Fibroblast of lung (primary cell): ENCODE results near the gene CREBRF. TPM values are rescaled to one million over a fixed set of nuclear protein-coding genes. Genes with fewer than 3 reads are reported as not detected.

Experiments
- DNase-seq, 2 donors: peaks; one replicate each; pipeline versions ENCODE4 v3.0.0 to v3.0.0-alpha.2; 2010; ENCODE audit warnings: low read depth in 2 of 2
- H2AFZ ChIP-seq: 2 replicates; pipeline ENCODE4 v1.5.1; 2012; ENCODE audit warnings: low read length, control low read depth, inconsistent platforms
- H3K27ac ChIP-seq: 2 replicates; pipeline ENCODE4 v1.5.1; 2011; ENCODE audit warnings: low read length, control low read depth; ENCODE audit not compliant: insufficient read depth
- H3K27me3 ChIP-seq: 2 replicates; pipeline ENCODE4 v1.5.1; 2011; ENCODE audit warnings: mild to moderate bottlenecking, low read length; ENCODE audit not compliant: control insufficient read depth, insufficient read depth
- H3K36me3 ChIP-seq: 2 replicates; pipeline ENCODE4 v1.5.1; 2011; ENCODE audit warnings: low read length; ENCODE audit not compliant: control insufficient read depth, insufficient read depth
- H3K4me1 ChIP-seq: 2 replicates; pipeline ENCODE4 v1.5.1; 2011; ENCODE audit warnings: low read length; ENCODE audit not compliant: control insufficient read depth, insufficient read depth; ENCODE audit errors: extremely low read depth
- H3K4me2 ChIP-seq: 2 replicates; pipeline ENCODE4 v1.5.1; 2011; ENCODE audit warnings: low read length, control low read depth; ENCODE audit not compliant: insufficient read depth; ENCODE audit errors: extremely low read depth
- H3K4me3 ChIP-seq, 4 experiments: fragments of 200-600 bp in 1 of 4; sonication (generic) in 1 of 4; replicated peaks in 1 of 4; 2 replicates each; pipeline ENCODE4 v1.5.1; 2011 to 2016; ENCODE audit warnings: low read length in 4 of 4, low read depth in 3 of 4, mild to moderate bottlenecking in 3 of 4, control low read depth in 2 of 4, inconsistent platforms in 1 of 4, mixed read lengths in 1 of 4; ENCODE audit not compliant: insufficient read depth in 1 of 4; ENCODE audit errors: control extremely low read depth in 1 of 4
- H3K79me2 ChIP-seq: 2 replicates; pipeline ENCODE4 v1.5.1; 2012; ENCODE audit warnings: mild to moderate bottlenecking, low read length, inconsistent platforms; ENCODE audit not compliant: control insufficient read depth, insufficient read depth
- H3K9ac ChIP-seq: 2 replicates; pipeline ENCODE4 v1.5.1; 2011; ENCODE audit warnings: mild to moderate bottlenecking, low read length, control low read depth; ENCODE audit not compliant: insufficient read depth
- H3K9me3 ChIP-seq: 2 replicates; pipeline ENCODE4 v1.5.1; 2012; ENCODE audit warnings: low read depth, low read length; ENCODE audit not compliant: control insufficient read depth, insufficient read depth
- H4K20me1 ChIP-seq: 2 replicates; pipeline ENCODE4 v1.5.1; 2011; ENCODE audit warnings: low read length; ENCODE audit not compliant: control insufficient read depth, insufficient read depth; ENCODE audit errors: extremely low read depth
- EZH2 ChIP-seq: IDR thresholded peaks from 2 replicates; pipeline ENCODE4 v1.5.1; 2012; ENCODE audit warnings: low read length, control low read depth, mild to moderate bottlenecking; ENCODE audit errors: missing control alignments
- polyA plus RNA-seq, 2 donors: library from polyadenylated mRNA; depleted of rRNA in 1 of 2; stranded (reverse) in 1 of 2; unstranded in 1 of 2; fragments of >200 nt; gene quantifications; 2 replicates each; pipeline ENCODE4 v1.2.1, GENCODE V29; 2011 to 2012; ENCODE audit warnings: missing spikeins in 1 of 2
- total RNA-seq: library from RNA; depleted of rRNA; stranded (reverse); fragments of >200 nt; gene quantifications from 2 replicates; pipeline ENCODE4 v1.2.1, GENCODE V29; 2014
- TF ChIP-seq, protein P1 (sequence below), 2 donors: IDR thresholded peaks in 1 of 2; conservative IDR thresholded peaks in 1 of 2; 1 replicate in 1 of 2; 2 replicates in 1 of 2; pipeline ENCODE4 v1.5.1; 2011 to 2012; ENCODE audit warnings: low read length in 2 of 2, control low read depth in 1 of 2, inconsistent platforms in 1 of 2, low read depth in 1 of 2, mild to moderate bottlenecking in 1 of 2

CREBRF gene
- total and polyA plus RNA-seq, 2 donors (not counting 1 experiment from before 2014, with no cell fraction given) = 14.4 to 38.8 TPM

DNA sequence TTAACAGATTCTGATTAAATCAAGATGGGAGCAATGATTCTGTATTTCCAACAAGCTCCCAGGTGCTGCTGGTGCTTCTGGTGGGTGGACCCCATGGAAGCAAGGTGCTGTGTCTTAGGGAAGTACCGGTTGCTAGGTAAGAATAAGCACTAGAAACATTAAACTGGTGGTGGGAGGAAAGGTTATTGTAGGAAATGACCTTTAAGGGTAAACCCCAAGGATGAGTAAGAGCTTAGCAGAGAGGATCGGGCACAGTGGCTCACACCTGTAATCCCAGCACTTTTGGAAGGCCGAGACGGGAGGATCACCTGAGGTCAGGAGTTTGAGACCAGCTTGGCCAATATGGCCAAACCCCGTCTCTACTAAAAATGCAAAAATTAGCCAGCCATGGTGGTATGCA, 16.2 kb upstream of the CREBRF start:
- Histone ChIP-seq H3K79me2 (no peaks in the 10 kb centered on the region), H4K20me1 (no peaks in the 10 kb centered on the region), H3K4me2 (no peak overlapping the region), H3K27me3 (no peaks in the 10 kb centered on the region), H3K9ac (no peak overlapping the region), H3K36me3 (no peaks in the 10 kb centered on the region), H3K4me1 (peaks cover 8% of the 10 kb centered on the region), H3K9me3 (no peaks in the 10 kb centered on the region), H3K4me3 (no peak overlapping the region), H2AFZ (no peak overlapping the region), H3K27ac (no peak overlapping the region)
- TF ChIP-seq, protein P1, sequence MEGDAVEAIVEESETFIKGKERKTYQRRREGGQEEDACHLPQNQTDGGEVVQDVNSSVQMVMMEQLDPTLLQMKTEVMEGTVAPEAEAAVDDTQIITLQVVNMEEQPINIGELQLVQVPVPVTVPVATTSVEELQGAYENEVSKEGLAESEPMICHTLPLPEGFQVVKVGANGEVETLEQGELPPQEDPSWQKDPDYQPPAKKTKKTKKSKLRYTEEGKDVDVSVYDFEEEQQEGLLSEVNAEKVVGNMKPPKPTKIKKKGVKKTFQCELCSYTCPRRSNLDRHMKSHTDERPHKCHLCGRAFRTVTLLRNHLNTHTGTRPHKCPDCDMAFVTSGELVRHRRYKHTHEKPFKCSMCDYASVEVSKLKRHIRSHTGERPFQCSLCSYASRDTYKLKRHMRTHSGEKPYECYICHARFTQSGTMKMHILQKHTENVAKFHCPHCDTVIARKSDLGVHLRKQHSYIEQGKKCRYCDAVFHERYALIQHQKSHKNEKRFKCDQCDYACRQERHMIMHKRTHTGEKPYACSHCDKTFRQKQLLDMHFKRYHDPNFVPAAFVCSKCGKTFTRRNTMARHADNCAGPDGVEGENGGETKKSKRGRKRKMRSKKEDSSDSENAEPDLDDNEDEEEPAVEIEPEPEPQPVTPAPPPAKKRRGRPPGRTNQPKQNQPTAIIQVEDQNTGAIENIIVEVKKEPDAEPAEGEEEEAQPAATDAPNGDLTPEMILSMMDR (conservative IDR thresholded peaks at IDR 0.05 in 1 of 2, IDR thresholded peaks at IDR 0.05 in 1 of 2; ENCODE audit: low read depth in 1 of 2, low read length in 2 of 2) = no peak
- no peak for TF ChIP-seq EZH2
- DNase-seq = no peak

DNA sequence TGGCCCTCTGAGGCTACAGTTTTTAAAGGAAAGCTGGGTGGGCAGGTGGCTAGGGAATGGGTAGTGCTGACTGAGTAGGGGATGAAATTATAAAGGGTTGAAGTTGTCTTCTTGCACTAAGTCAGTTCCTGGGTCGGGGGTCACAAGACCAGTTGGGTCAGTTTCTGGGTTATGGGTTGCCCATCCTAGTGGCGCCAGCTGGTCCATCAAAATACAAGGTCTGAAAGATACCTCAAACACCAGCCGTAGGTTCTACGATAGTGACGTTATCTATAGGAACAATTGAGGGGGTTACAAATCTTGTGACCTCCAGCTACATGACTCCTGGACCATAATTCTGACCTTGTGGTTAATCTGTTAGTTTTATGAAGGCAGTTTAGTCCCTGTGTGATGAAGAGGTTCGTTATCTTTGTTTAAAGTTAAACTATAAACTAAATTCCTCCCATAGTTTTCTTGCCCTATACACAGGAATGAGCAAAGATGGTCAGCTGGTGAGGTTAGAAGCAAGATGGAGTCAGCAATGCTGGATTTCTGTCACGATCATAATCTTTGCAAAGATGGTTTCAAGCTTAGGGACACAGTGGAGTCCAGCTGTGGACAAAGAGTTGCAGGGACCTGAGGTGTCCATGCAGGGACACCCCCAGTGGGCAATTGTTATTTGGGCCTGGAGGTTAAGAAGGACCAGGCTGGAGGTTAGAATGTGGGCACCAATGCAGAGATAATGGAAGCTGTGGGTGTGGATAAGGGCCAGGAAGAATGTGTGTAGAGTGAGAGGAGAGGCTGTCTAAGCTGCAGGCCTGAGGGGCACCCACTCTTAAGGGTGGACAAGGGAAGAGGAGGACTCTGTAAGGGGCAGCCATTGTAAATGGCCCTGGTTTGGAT, 14.0 kb upstream of the CREBRF start:
- Histone ChIP-seq H3K4me3 (no peak overlapping the region), H3K9ac (no peak overlapping the region), H3K79me2 (no peaks in the 10 kb centered on the region), H3K9me3 (no peaks in the 10 kb centered on the region), H4K20me1 (no peaks in the 10 kb centered on the region), H2AFZ (no peak overlapping the region), H3K27me3 (no peaks in the 10 kb centered on the region), H3K4me1 (peaks cover 3% of the 10 kb centered on the region), H3K36me3 (no peaks in the 10 kb centered on the region), H3K27ac (no peak overlapping the region), H3K4me2 (no peak overlapping the region)
- no peak for TF ChIP-seq EZH2
- TF ChIP-seq, protein P1 (conservative IDR thresholded peaks at IDR 0.05 in 1 of 2, IDR thresholded peaks at IDR 0.05 in 1 of 2; ENCODE audit: low read depth in 1 of 2, low read length in 2 of 2) = no peak
- DNase-seq = peak in 1 of 2 donors; percentile 54

DNA sequence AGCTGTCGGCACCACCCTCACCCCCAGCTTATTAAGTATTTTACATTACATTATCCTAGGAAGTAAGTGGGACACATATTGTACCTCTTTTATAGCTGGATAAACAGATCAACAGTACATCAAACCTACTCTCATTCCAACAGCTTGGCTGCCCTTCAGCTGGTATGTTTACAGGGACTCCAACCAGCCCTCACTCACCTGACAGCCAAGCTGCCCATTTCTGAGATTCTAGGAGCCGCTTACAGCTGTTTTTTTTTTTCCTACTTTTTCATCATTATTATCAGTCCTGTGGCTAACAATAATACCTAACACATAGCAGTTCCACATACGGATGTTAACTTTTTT, 13.4 kb upstream of the CREBRF start:
- H3K4me2 ChIP-seq = no peak overlapping the region
- no peak overlapping the region for H3K9ac ChIP-seq
- H3K79me2 ChIP-seq = no peaks in the 10 kb centered on the region
- no peak overlapping the region for H3K4me3 ChIP-seq
- TF ChIP-seq, protein P1 (conservative IDR thresholded peaks at IDR 0.05 in 1 of 2, IDR thresholded peaks at IDR 0.05 in 1 of 2; ENCODE audit: low read depth in 1 of 2, low read length in 2 of 2) = no peak
- no peak for TF ChIP-seq EZH2
- no peaks in the 10 kb centered on the region for H3K9me3 ChIP-seq
- no peaks in the 10 kb centered on the region for H3K36me3 ChIP-seq
- no peak overlapping the region for H3K27ac ChIP-seq
- no peak for DNase-seq
- no peaks in the 10 kb centered on the region for H3K27me3 ChIP-seq
- H3K4me1 ChIP-seq = peaks cover 3% of the 10 kb centered on the region
- no peaks in the 10 kb centered on the region for H4K20me1 ChIP-seq
- H2AFZ ChIP-seq = no peak overlapping the region
